Uterus (tissue), 2 donors: Measurements from ENCODE around the gene F2RL3.

ENCODE experiments used
- POLR2A ChIP-seq, 2 donors: fragments of 450-650 bp; IDR thresholded peaks; one replicate each; pipeline ENCODE4 v1.6.1; 2016; ENCODE audit warnings: antibody characterized with exemption in 2 of 2, mild to moderate bottlenecking in 1 of 2, moderate library complexity in 1 of 2
- TF ChIP-seq, protein P1 (sequence below), 4 experiments: fragments of 200-600 bp in 2 of 4; fragments of 450-650 bp in 2 of 4; sonication (generic) in 2 of 4; IDR thresholded peaks; one replicate each; pipeline ENCODE4 v1.5.1; 2016 to 2019; ENCODE audit warnings: antibody characterized with exemption in 4 of 4, mild to moderate bottlenecking in 2 of 4, moderate library complexity in 1 of 4

GRCh38 chr19:16931306-16931705 is 42.5 kb downstream of the F2RL3 start:
- TF ChIP-seq, protein P1, sequence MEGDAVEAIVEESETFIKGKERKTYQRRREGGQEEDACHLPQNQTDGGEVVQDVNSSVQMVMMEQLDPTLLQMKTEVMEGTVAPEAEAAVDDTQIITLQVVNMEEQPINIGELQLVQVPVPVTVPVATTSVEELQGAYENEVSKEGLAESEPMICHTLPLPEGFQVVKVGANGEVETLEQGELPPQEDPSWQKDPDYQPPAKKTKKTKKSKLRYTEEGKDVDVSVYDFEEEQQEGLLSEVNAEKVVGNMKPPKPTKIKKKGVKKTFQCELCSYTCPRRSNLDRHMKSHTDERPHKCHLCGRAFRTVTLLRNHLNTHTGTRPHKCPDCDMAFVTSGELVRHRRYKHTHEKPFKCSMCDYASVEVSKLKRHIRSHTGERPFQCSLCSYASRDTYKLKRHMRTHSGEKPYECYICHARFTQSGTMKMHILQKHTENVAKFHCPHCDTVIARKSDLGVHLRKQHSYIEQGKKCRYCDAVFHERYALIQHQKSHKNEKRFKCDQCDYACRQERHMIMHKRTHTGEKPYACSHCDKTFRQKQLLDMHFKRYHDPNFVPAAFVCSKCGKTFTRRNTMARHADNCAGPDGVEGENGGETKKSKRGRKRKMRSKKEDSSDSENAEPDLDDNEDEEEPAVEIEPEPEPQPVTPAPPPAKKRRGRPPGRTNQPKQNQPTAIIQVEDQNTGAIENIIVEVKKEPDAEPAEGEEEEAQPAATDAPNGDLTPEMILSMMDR (IDR thresholded peaks at IDR 0.05) = no peak
- TF ChIP-seq POLR2A (IDR thresholded peaks at IDR 0.05) = no peak
